H9 (cell line): ENCODE measurements around the gene PLXNB3. TPM values are rescaled to one million over a fixed set of nuclear protein-coding genes. Genes with fewer than 3 reads are reported as not detected.

Source experiments
- DNase-seq: peaks from one replicate; pipeline ENCODE4 v3.0.0-alpha.2; 2017
- H2AFZ ChIP-seq: one replicate; pipeline ENCODE4 v1.6.1; 2013; ENCODE audit warnings: mild to moderate bottlenecking, low read length, control low read depth, moderate library complexity
- H2AK5ac ChIP-seq: 2 replicates; pipeline ENCODE4 v1.6.1; 2013; ENCODE audit warnings: low read length, control low read depth, mixed read lengths; ENCODE audit not compliant: insufficient read length
- H2BK120ac ChIP-seq: one replicate; pipeline ENCODE4 v1.6.1; 2013; ENCODE audit warnings: low read depth, mild to moderate bottlenecking, low read length, control low read depth, inconsistent platforms; ENCODE audit not compliant: poor library complexity, severe bottlenecking
- H2BK12ac ChIP-seq: 2 replicates; pipeline ENCODE4 v1.6.1; 2013; ENCODE audit warnings: low read length, control low read depth, mixed read lengths, low read depth; ENCODE audit not compliant: insufficient read length
- H2BK15ac ChIP-seq: 2 replicates; pipeline ENCODE4 v1.6.1; 2013; ENCODE audit warnings: low read depth, low read length, control low read depth
- H2BK20ac ChIP-seq: one replicate; pipeline ENCODE4 v1.6.1; 2013; ENCODE audit warnings: low read depth, mild to moderate bottlenecking, low read length, control low read depth, inconsistent platforms; ENCODE audit not compliant: poor library complexity, severe bottlenecking
- H2BK5ac ChIP-seq: 2 replicates; pipeline ENCODE4 v1.6.1; 2013; ENCODE audit warnings: low read length, control low read depth, mixed read lengths; ENCODE audit not compliant: insufficient read length
- H3K14ac ChIP-seq: 2 replicates; pipeline ENCODE4 v1.6.1; 2013; ENCODE audit warnings: low read length, control low read depth; ENCODE audit not compliant: insufficient read depth
- H3K18ac ChIP-seq: 2 replicates; pipeline ENCODE4 v1.6.1; 2013; ENCODE audit warnings: low read depth, mild to moderate bottlenecking, mixed read lengths, low read length, control low read depth; ENCODE audit not compliant: insufficient read length
- H3K23ac ChIP-seq: 2 replicates; pipeline ENCODE4 v1.6.1; 2013; ENCODE audit warnings: low read length, control low read depth, mixed read lengths, low read depth; ENCODE audit not compliant: insufficient read length
- H3K23me2 ChIP-seq: 2 replicates; pipeline ENCODE4 v1.6.1; 2013; ENCODE audit warnings: low read depth, mild to moderate bottlenecking, mixed read lengths, low read length, control low read depth; ENCODE audit not compliant: insufficient read length, poor library complexity, severe bottlenecking
- H3K27ac ChIP-seq: 2 replicates; pipeline ENCODE4 v1.5.1; 2013; ENCODE audit warnings: low read length, control low read depth, mixed read lengths, low read depth; ENCODE audit not compliant: insufficient read length
- H3K27me3 ChIP-seq: 2 replicates; pipeline ENCODE4 v1.6.1; 2013; ENCODE audit warnings: low read length, control low read depth, inconsistent platforms; ENCODE audit not compliant: insufficient read depth
- H3K4ac ChIP-seq: 2 replicates; pipeline ENCODE4 v1.6.1; 2013; ENCODE audit warnings: low read depth, mild to moderate bottlenecking, control low read depth, inconsistent platforms, low read length, moderate library complexity
- H3K4me1 ChIP-seq: 2 replicates; pipeline ENCODE4 v1.6.1; 2013; ENCODE audit warnings: low read length, control low read depth, inconsistent platforms; ENCODE audit not compliant: insufficient read depth
- H3K4me2 ChIP-seq: 2 replicates; pipeline ENCODE4 v1.6.1; 2013; ENCODE audit warnings: low read length, control low read depth, mixed read lengths; ENCODE audit not compliant: insufficient read length, insufficient read depth
- H3K56ac ChIP-seq: 2 replicates; pipeline ENCODE4 v1.6.1; 2013; ENCODE audit warnings: low read depth, mild to moderate bottlenecking, mixed read lengths, low read length, control low read depth; ENCODE audit not compliant: insufficient read length
- H3K79me1 ChIP-seq: 2 replicates; pipeline ENCODE4 v1.6.1; 2013; ENCODE audit warnings: low read depth, mild to moderate bottlenecking, moderate library complexity, low read length, control low read depth, inconsistent platforms; ENCODE audit not compliant: insufficient read depth, poor library complexity, severe bottlenecking
- H3K79me2 ChIP-seq: 2 replicates; pipeline ENCODE4 v1.6.1; 2013; ENCODE audit warnings: low read length, control low read depth, inconsistent platforms; ENCODE audit not compliant: insufficient read depth
- H3K9ac ChIP-seq: 2 replicates; pipeline ENCODE4 v1.6.1; 2013; ENCODE audit warnings: low read length, control low read depth, mixed read lengths; ENCODE audit not compliant: insufficient read length; ENCODE audit errors: extremely low read depth
- H3K9me3 ChIP-seq: one replicate; pipeline ENCODE4 v1.6.1; 2013; ENCODE audit warnings: low read depth, low read length, inconsistent platforms; ENCODE audit not compliant: control insufficient read depth
- H3T11ph ChIP-seq: one replicate; pipeline ENCODE4 v1.6.1; 2013; ENCODE audit warnings: mild to moderate bottlenecking, low read length, control low read depth, inconsistent platforms
- H4K20me1 ChIP-seq: one replicate; pipeline ENCODE4 v1.6.1; 2013; ENCODE audit not compliant: control insufficient read depth, insufficient read length, insufficient read depth
- H4K5ac ChIP-seq: 2 replicates; pipeline ENCODE4 v1.6.1; 2013; ENCODE audit warnings: low read depth, mild to moderate bottlenecking, mixed read lengths, low read length, control low read depth; ENCODE audit not compliant: insufficient read length
- H4K8ac ChIP-seq: replicated peaks from 2 replicates; pipeline ENCODE4 v1.6.1; 2013; ENCODE audit warnings: low read length, control low read depth, mixed read lengths, low read depth; ENCODE audit not compliant: insufficient read length
- H4K91ac ChIP-seq: 2 replicates; pipeline ENCODE4 v1.6.1; 2013; ENCODE audit warnings: low read depth, mild to moderate bottlenecking, moderate library complexity, mixed read lengths, low read length, control low read depth; ENCODE audit not compliant: insufficient read length
- H3K27ac Mint-ChIP-seq, 3 experiments: 2 replicates in 2 of 3; 3 replicates in 1 of 3; pipeline ENCODE4 v1.8.0; 2020 to 2021; ENCODE audit warnings: mixed read lengths in 3 of 3, mild to moderate bottlenecking in 1 of 3, moderate library complexity in 1 of 3
- H3K27me3 Mint-ChIP-seq: 2 replicates; pipeline ENCODE4 v1.8.0; 2021; ENCODE audit warnings: low read depth, mild to moderate bottlenecking, moderate library complexity, mixed read lengths
- H3K36me3 Mint-ChIP-seq, 3 experiments: 2 replicates in 2 of 3; 3 replicates in 1 of 3; pipeline ENCODE4 v1.8.0; 2020 to 2021; ENCODE audit warnings: low read depth in 3 of 3, mixed read lengths in 3 of 3; ENCODE audit not compliant: insufficient read depth in 1 of 3
- H3K4me1 Mint-ChIP-seq, 2 experiments: 2 replicates each; pipeline ENCODE4 v1.8.0; 2020; ENCODE audit warnings: mixed read lengths in 2 of 2
- H3K4me3 Mint-ChIP-seq, 2 experiments: 2 replicates in 1 of 2; 3 replicates in 1 of 2; pipeline ENCODE4 v1.8.0; 2020 to 2021; ENCODE audit warnings: mild to moderate bottlenecking in 2 of 2, mixed read lengths in 2 of 2, moderate library complexity in 1 of 2
- H3K9me3 Mint-ChIP-seq, 2 experiments: 2 replicates in 1 of 2; 3 replicates in 1 of 2; pipeline ENCODE4 v1.8.0; 2020; ENCODE audit warnings: mild to moderate bottlenecking in 2 of 2, mixed read lengths in 2 of 2, moderate library complexity in 1 of 2
- CTCF ChIP-seq: fragments of 200-600 bp; sonication (generic); conservative IDR thresholded peaks from 3 replicates; pipeline ENCODE4 v1.8.0; 2021; ENCODE audit warnings: antibody characterized with exemption, mild to moderate bottlenecking
- WGBS: extraction: QIAGEN DNeasy Blood & Tissue Kit; methylation state at CpG from one replicate; pipeline ENCODE4 v1.1.7; 2013; ENCODE audit warnings: missing lambda C conversion rate, low lambda C conversion rate, mixed read lengths; ENCODE audit not compliant: insufficient read length; ENCODE audit errors: extremely low coverage; 5-methylcytosine and 5-hydroxymethylcytosine counted together
- total RNA-seq: library from RNA; stranded (reverse); gene quantifications from 2 replicates; pipeline ENCODE4 v1.2.1, GENCODE V29; 2021

PLXNB3 gene
- total RNA-seq, 1 experiment from 2014 or later: 1.9 TPM

- Histone ChIP-seq H2BK120ac (no peak overlapping the region), H2BK12ac (no peak overlapping the region), H3K79me1 (no peaks in the 10 kb centered on the region), H3K23ac (no peak overlapping the region), H2AFZ (no peak overlapping the region), H3K4ac (no peak overlapping the region), H3K4me1 (no peaks in the 10 kb centered on the region), H4K91ac (no peak overlapping the region), H3K4me2 (no peak overlapping the region), H3T11ph (no peak overlapping the region), H2AK5ac (no peak overlapping the region), H3K18ac (no peak overlapping the region), H3K14ac (no peak overlapping the region), H4K20me1 (no peaks in the 10 kb centered on the region), H3K9me3 (peaks cover 40% of the 10 kb centered on the region), H4K5ac (no peak overlapping the region), H4K8ac (no peak overlapping the region), H3K9ac (no peak overlapping the region), H3K27ac (no peak overlapping the region), H2BK20ac (no peak overlapping the region), H3K27me3 (no peaks in the 10 kb centered on the region), H2BK15ac (no peak overlapping the region), H2BK5ac (no peak overlapping the region), H3K79me2 (no peaks in the 10 kb centered on the region), H3K56ac (no peak overlapping the region), H3K23me2 (no peaks in the 10 kb centered on the region)
- no peak overlapping the region for H3K27ac Mint-ChIP-seq
- peaks cover 10 to 42% (median 26%) of the 10 kb centered on the region in 3 experiments for H3K36me3 Mint-ChIP-seq
- no peaks in the 10 kb centered on the region; the same call in 1 of the 2 replicates for H3K27me3 Mint-ChIP-seq
- no peak for DNase-seq
- no peak for TF ChIP-seq CTCF
- no peak overlapping the region for H3K4me3 Mint-ChIP-seq
- peaks cover 76 to 81% of the 10 kb centered on the region in 2 experiments for H3K9me3 Mint-ChIP-seq
- peaks cover 7 to 8% of the 10 kb centered on the region in 2 experiments for H3K4me1 Mint-ChIP-seq
- WGBS: no CpG with 5 or more reads among the region's 2 CpGs
These were observed 29.2 kb upstream of the PLXNB3 start for GRCh38 chrX:153734871-153735270.
